Measurements from ENCODE around the gene TAS2R42. TPM values are rescaled to one million over a fixed set of nuclear protein-coding genes. Genes with fewer than 3 reads are reported as not detected.

TAS2R42 gene
- total RNA-seq, 1 experiment from 2014 or later: not detected

DNA sequence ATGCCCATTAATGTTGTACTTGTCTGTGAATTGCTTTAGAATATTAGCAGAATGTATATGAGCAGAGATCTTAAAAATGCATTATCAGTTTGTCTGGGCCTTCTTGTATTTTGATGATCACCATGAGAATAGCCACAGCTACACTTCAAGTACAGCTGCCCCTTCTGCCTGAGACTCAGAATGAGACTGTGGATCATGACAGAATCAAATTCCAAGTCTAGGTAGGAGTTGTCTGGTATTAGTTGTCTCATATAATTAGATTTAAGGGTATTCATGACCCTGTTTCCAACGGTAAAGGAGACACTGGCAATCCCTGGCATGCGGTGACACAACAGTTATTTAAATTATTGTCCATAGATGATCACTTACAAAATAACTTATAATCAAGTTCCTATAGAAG, 34.0 kb downstream of the TAS2R42 start:
- peaks cover 8% of the 10 kb centered on the region; the same call in 1 of the 2 replicates for H4K20me1 ChIP-seq (ENCODE audit: insufficient read depth)
- ChIA-PET POLR2A (no interaction called here), CTCF (no interaction called here), RAD21 (ENCODE audit: low non-redundant PET in 1 of 2, low total read pairs in 2 of 2, uncharacterized antibody in 2 of 2, unreplicated experiment in 2 of 2) (no interaction called here)
- ATAC-seq (no peak), DNase-seq (ENCODE audit: low read depth, low spot score) (no peak)
- no peaks in the 10 kb centered on the region for H3K27me3 ChIP-seq (ENCODE audit: insufficient read depth, low read length)
- H3K79me2 ChIP-seq (ENCODE audit: insufficient read depth, low read length): peaks cover 67% of the 10 kb centered on the region
- TF ChIP-seq FOSL1 (IDR thresholded peaks at IDR 0.05; ENCODE audit: low read depth) (no peak), SIN3A (IDR thresholded peaks at IDR 0.05; ENCODE audit: low read depth) (no peak), ELF1 (IDR thresholded peaks at IDR 0.05; ENCODE audit: borderline replicate concordance, low read depth) (no peak), SRF (IDR thresholded peaks at IDR 0.05; ENCODE audit: low read depth) (no peak)
- TF ChIP-seq, protein P1, sequence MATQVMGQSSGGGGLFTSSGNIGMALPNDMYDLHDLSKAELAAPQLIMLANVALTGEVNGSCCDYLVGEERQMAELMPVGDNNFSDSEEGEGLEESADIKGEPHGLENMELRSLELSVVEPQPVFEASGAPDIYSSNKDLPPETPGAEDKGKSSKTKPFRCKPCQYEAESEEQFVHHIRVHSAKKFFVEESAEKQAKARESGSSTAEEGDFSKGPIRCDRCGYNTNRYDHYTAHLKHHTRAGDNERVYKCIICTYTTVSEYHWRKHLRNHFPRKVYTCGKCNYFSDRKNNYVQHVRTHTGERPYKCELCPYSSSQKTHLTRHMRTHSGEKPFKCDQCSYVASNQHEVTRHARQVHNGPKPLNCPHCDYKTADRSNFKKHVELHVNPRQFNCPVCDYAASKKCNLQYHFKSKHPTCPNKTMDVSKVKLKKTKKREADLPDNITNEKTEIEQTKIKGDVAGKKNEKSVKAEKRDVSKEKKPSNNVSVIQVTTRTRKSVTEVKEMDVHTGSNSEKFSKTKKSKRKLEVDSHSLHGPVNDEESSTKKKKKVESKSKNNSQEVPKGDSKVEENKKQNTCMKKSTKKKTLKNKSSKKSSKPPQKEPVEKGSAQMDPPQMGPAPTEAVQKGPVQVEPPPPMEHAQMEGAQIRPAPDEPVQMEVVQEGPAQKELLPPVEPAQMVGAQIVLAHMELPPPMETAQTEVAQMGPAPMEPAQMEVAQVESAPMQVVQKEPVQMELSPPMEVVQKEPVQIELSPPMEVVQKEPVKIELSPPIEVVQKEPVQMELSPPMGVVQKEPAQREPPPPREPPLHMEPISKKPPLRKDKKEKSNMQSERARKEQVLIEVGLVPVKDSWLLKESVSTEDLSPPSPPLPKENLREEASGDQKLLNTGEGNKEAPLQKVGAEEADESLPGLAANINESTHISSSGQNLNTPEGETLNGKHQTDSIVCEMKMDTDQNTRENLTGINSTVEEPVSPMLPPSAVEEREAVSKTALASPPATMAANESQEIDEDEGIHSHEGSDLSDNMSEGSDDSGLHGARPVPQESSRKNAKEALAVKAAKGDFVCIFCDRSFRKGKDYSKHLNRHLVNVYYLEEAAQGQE (IDR thresholded peaks at IDR 0.05; ENCODE audit: low read depth): no peak
- H3K9me2 ChIP-seq (ENCODE audit: insufficient read depth): no peaks in the 10 kb centered on the region
- no peak overlapping the region for H3K9ac ChIP-seq (ENCODE audit: low read length)
- H3K36me3 ChIP-seq (ENCODE audit: control insufficient read depth in 1 of 2, insufficient read depth in 2 of 2, low read length in 2 of 2): no peaks in the 10 kb centered on the region; a peak in 2 of 4 replicates
- no peak overlapping the region for H3K27ac ChIP-seq (ENCODE audit: low read depth, low read length)
- no peaks in the 10 kb centered on the region for H3K4me1 ChIP-seq (ENCODE audit: control insufficient read depth in 1 of 2, insufficient read depth in 2 of 2, low read length in 2 of 2)
- intact Hi-C loops (cut with micrococcal nuclease): no loop called here
- H2AFZ ChIP-seq (ENCODE audit: low read depth, low read length, poor library complexity, severe bottlenecking): no peak overlapping the region
- H3K4me2 ChIP-seq (ENCODE audit: low read length): no peak overlapping the region
- H3K4me3 ChIP-seq (replicated peaks in 1 of 2; ENCODE audit: low read depth in 1 of 2, low read length in 2 of 2): no peak overlapping the region
- H3K9me3 ChIP-seq (ENCODE audit: control insufficient read depth in 1 of 2, insufficient read depth in 1 of 2, low read depth in 1 of 2, low read length in 2 of 2): no peaks in the 10 kb centered on the region; a peak in 1 of 4 replicates
- BruUV-seq (replicated peaks): no TSS peak

DNA sequence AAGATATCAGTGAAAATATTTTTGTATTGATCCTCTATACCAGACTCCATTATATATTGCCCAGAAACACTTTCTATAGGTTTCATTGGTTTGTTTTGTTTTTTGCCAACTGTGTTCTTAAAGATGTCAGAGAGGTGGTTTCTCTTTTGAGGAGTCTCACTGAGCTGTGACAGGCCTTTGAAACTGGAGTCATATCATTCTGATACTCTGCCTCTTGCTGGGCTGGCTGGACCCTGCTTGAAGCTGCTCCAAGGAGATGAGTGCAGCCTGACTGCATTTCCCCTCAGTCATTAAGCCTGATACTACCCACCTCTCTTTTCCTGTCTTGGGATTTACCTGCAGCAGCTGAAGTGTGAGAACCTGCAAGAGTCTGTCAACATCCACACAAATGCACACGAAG, 35.9 kb downstream of the TAS2R42 start:
- Histone ChIP-seq H3K4me1 (ENCODE audit: control insufficient read depth in 1 of 2, insufficient read depth in 2 of 2, low read length in 2 of 2) (no peaks in the 10 kb centered on the region), H3K79me2 (ENCODE audit: insufficient read depth, low read length) (peaks cover 67% of the 10 kb centered on the region), H3K4me3 (replicated peaks in 1 of 2; ENCODE audit: low read depth in 1 of 2, low read length in 2 of 2) (no peak overlapping the region), H3K27ac (ENCODE audit: low read depth, low read length) (no peak overlapping the region), H3K9me3 (ENCODE audit: control insufficient read depth in 1 of 2, insufficient read depth in 1 of 2, low read depth in 1 of 2, low read length in 2 of 2) (no peaks in the 10 kb centered on the region), H2AFZ (ENCODE audit: low read depth, low read length, poor library complexity, severe bottlenecking) (no peak overlapping the region), H4K20me1 (ENCODE audit: insufficient read depth) (peaks cover 15% of the 10 kb centered on the region; the same call in 1 of the 2 replicates), H3K4me2 (ENCODE audit: low read length) (no peak overlapping the region), H3K36me3 (ENCODE audit: control insufficient read depth in 1 of 2, insufficient read depth in 2 of 2, low read length in 2 of 2) (no peaks in the 10 kb centered on the region; a peak in 2 of 4 replicates), H3K9ac (ENCODE audit: low read length) (no peak overlapping the region), H3K9me2 (ENCODE audit: insufficient read depth) (no peaks in the 10 kb centered on the region), H3K27me3 (ENCODE audit: insufficient read depth, low read length) (no peaks in the 10 kb centered on the region)
- intact Hi-C loops (cut with micrococcal nuclease): no loop called here
- DNase-seq (ENCODE audit: low read depth, low spot score) (no peak), ATAC-seq (no peak)
- CTCF ChIA-PET: no interaction called here
- RAD21 ChIA-PET (ENCODE audit: low non-redundant PET in 1 of 2, low total read pairs in 2 of 2, uncharacterized antibody in 2 of 2, unreplicated experiment in 2 of 2): no interaction called here
- BruUV-seq (replicated peaks): no TSS peak
- POLR2A ChIA-PET: no interaction called here
- no peak for TF ChIP-seq EZH2 (IDR thresholded peaks at IDR 0.05)
- TF ChIP-seq EZH2phosphoT487 (IDR thresholded peaks at IDR 0.05; ENCODE audit: borderline replicate concordance): no peak
- no peak for TF ChIP-seq JUND (IDR thresholded peaks at IDR 0.05)
- TF ChIP-seq, protein P2, sequence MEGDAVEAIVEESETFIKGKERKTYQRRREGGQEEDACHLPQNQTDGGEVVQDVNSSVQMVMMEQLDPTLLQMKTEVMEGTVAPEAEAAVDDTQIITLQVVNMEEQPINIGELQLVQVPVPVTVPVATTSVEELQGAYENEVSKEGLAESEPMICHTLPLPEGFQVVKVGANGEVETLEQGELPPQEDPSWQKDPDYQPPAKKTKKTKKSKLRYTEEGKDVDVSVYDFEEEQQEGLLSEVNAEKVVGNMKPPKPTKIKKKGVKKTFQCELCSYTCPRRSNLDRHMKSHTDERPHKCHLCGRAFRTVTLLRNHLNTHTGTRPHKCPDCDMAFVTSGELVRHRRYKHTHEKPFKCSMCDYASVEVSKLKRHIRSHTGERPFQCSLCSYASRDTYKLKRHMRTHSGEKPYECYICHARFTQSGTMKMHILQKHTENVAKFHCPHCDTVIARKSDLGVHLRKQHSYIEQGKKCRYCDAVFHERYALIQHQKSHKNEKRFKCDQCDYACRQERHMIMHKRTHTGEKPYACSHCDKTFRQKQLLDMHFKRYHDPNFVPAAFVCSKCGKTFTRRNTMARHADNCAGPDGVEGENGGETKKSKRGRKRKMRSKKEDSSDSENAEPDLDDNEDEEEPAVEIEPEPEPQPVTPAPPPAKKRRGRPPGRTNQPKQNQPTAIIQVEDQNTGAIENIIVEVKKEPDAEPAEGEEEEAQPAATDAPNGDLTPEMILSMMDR (IDR thresholded peaks at IDR 0.05 in 2 of 3, conservative IDR thresholded peaks at IDR 0.05 in 1 of 3; ENCODE audit: borderline replicate concordance in 1 of 3, insufficient read depth in 1 of 3, low read depth in 2 of 3, low read length in 2 of 3): no peak
- TF ChIP-seq RAD21 (IDR thresholded peaks at IDR 0.05; ENCODE audit: low read depth): no peak
- TF ChIP-seq, protein P1 (IDR thresholded peaks at IDR 0.05; ENCODE audit: low read depth): no peak
- no peak for TF ChIP-seq POLR2AphosphoS5 (IDR thresholded peaks at IDR 0.05; ENCODE audit: low read depth, low read length)
- TF ChIP-seq CBX3 (IDR thresholded peaks at IDR 0.05; ENCODE audit: low read depth): no peak
